ENCODE data around the gene CSKMT. TPM values are rescaled to one million over a fixed set of nuclear protein-coding genes. Genes with fewer than 3 reads are reported as not detected.

CSKMT gene
- total and polyA plus RNA-seq, 10 donors: 3.0 to 59.4 (median 15.1) TPM

DNA sequence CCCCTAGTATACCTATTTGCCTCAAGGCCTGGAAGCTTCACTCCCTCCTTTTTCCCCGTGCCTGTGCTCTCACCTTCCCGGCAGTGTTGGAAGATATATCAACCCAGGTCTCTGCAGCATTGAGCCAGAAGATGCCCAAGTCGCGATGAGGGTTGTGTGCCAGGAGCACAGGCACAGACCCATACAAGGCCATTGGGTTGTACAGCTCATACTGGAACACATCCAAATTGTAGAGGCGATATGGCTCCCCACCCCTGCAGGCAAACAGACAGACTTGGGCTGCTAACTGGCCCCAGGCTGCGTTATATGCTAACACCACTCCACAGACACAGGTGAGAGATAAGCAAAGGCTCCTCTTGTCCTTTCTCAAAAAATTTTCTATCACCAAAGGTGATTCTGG lies 32.6 kb upstream of the CSKMT start:
- no peaks in the 10 kb centered on the region for H3K9me3 ChIP-seq
- H3K4me3 ChIP-seq: no peak overlapping the region
- no peak overlapping the region for H3K27ac ChIP-seq
- peaks cover 0 to 28% (median 3%) of the 10 kb centered on the region in 6 donors for H3K4me1 ChIP-seq
- intact Hi-C loops (cut with DNase I; ENCODE audit: low total_unique reads): no loop called here
- H3K36me3 ChIP-seq: peaks cover 9 to 100% (median 94%) of the 10 kb centered on the region in 6 donors
- TF ChIP-seq, protein P1, sequence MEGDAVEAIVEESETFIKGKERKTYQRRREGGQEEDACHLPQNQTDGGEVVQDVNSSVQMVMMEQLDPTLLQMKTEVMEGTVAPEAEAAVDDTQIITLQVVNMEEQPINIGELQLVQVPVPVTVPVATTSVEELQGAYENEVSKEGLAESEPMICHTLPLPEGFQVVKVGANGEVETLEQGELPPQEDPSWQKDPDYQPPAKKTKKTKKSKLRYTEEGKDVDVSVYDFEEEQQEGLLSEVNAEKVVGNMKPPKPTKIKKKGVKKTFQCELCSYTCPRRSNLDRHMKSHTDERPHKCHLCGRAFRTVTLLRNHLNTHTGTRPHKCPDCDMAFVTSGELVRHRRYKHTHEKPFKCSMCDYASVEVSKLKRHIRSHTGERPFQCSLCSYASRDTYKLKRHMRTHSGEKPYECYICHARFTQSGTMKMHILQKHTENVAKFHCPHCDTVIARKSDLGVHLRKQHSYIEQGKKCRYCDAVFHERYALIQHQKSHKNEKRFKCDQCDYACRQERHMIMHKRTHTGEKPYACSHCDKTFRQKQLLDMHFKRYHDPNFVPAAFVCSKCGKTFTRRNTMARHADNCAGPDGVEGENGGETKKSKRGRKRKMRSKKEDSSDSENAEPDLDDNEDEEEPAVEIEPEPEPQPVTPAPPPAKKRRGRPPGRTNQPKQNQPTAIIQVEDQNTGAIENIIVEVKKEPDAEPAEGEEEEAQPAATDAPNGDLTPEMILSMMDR (IDR thresholded peaks at IDR 0.05 in 8 of 11, conservative IDR thresholded peaks at IDR 0.05 in 3 of 11): no peak
- no peak for TF ChIP-seq POLR2A (IDR thresholded peaks at IDR 0.05)
- TF ChIP-seq POLR2AphosphoS5 (IDR thresholded peaks at IDR 0.05): no peak
- no peaks in the 10 kb centered on the region for H3K27me3 ChIP-seq (replicated peaks in 1 of 7)
- WGBS, 5 donors: 91 to 97% (median 96%) methylated on average over 6 of the region's 6 CpGs
- no peak for DNase-seq

DNA sequence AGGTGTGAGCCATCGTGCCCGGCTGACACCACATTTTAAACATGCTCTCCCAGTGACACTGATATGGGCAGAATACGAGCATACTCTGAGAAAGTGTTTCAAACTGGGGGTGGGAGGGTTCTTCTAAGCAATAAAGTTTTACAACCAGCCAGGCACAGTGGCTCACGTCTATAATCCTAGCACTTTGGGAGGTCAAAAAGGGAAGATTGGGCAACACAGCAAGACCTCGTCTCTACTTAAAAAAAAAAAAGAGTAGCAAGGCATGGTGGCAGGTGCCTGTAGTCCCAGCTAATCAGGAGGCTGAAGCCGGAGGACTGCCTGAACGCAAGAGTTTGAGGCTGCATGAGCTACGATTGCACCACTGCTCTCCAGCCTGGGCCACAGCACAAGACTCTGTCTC lies 20.9 kb upstream of the CSKMT start:
- Histone ChIP-seq H3K27me3 (replicated peaks in 1 of 7) (no peaks in the 10 kb centered on the region), H3K4me1 (peaks cover 20 to 87% (median 35%) of the 10 kb centered on the region in 6 donors), H3K36me3 (peaks cover 0 to 58% (median 40%) of the 10 kb centered on the region in 6 donors), H3K4me3 (no peak overlapping the region), H3K27ac (no peak overlapping the region), H3K9me3 (no peaks in the 10 kb centered on the region)
- 76 to 93% (median 80%) methylated on average over 8 of the region's 8 CpGs for WGBS, 5 donors
- TF ChIP-seq POLR2A (IDR thresholded peaks at IDR 0.05) (no peak), POLR2AphosphoS5 (IDR thresholded peaks at IDR 0.05) (no peak)
- TF ChIP-seq, protein P1 (IDR thresholded peaks at IDR 0.05 in 8 of 11, conservative IDR thresholded peaks at IDR 0.05 in 3 of 11): no peak
- intact Hi-C loops (cut with DNase I; ENCODE audit: low total_unique reads): no loop called here
- DNase-seq: no peak

- DNase-seq: no peak
- Histone ChIP-seq H3K27ac (peak overlapping the region; percentile 89 to 98 (median 94)), H3K27me3 (replicated peaks in 1 of 7) (no peaks in the 10 kb centered on the region), H3K36me3 (peaks cover 0 to 64% (median 43%) of the 10 kb centered on the region in 6 donors), H3K4me1 (peaks cover 20 to 84% (median 37%) of the 10 kb centered on the region in 6 donors), H3K4me3 (peak overlapping the region; percentile 84 to 99 (median 96)), H3K9me3 (no peaks in the 10 kb centered on the region)
- intact Hi-C loops (cut with DNase I; ENCODE audit: low total_unique reads): no loop called here
- 12 to 18% (median 16%) methylated on average over 11 of the region's 11 CpGs for WGBS, 5 donors
- TF ChIP-seq, protein P1 (IDR thresholded peaks at IDR 0.05 in 8 of 11, conservative IDR thresholded peaks at IDR 0.05 in 3 of 11): no peak
- TF ChIP-seq POLR2A (IDR thresholded peaks at IDR 0.05) (no peak), POLR2AphosphoS5 (IDR thresholded peaks at IDR 0.05) (no peak)
These were observed 19.5 kb upstream of the CSKMT start for GRCh38 chr11:62645671-62645945.

GRCh38 chr11:62645946-62646824 lies 18.9 kb upstream of the CSKMT start, which contains the start of gene GANAB:
GANAB (minus strand) TSS chr11:62646613; CDS start chr11:62646599, 14 bp downstream.
- peak within 1 kb of the TSS; percentile 84 to 99 (median 96) for H3K4me3 ChIP-seq
- WGBS, 5 donors: 0 to 1% (median 1%) methylated on average over 52 to 73 of the region's 73 CpGs
- TF ChIP-seq, protein P1 (IDR thresholded peaks at IDR 0.05 in 8 of 11, conservative IDR thresholded peaks at IDR 0.05 in 3 of 11): peak in 2 of 11 experiments; percentile 9 to 27
- TF ChIP-seq POLR2AphosphoS5 (IDR thresholded peaks at IDR 0.05) (peak; percentile 94 to 97 (median 97)), POLR2A (IDR thresholded peaks at IDR 0.05) (peak in 2 of 3 donors; percentile 43 to 70)
- peaks cover 20 to 84% (median 41%) of the 10 kb centered on the region in 6 donors for H3K4me1 ChIP-seq
- H3K27ac ChIP-seq: peak within 1 kb of the TSS; percentile 89 to 98 (median 94)
- no peaks in the 10 kb centered on the region for H3K27me3 ChIP-seq (replicated peaks in 1 of 7)
- H3K9me3 ChIP-seq: no peaks in the 10 kb centered on the region
- H3K36me3 ChIP-seq: peaks cover 0 to 64% (median 43%) of the 10 kb centered on the region in 6 donors
- intact Hi-C loops (cut with DNase I; ENCODE audit: low total_unique reads): no loop called here
- DNase-seq: peak; percentile 99
